ENCODE data around the gene CD59.
A peak's percentile ranks its signal among the peaks of the same experiment; 100 is the strongest.

CD59 gene

DNA sequence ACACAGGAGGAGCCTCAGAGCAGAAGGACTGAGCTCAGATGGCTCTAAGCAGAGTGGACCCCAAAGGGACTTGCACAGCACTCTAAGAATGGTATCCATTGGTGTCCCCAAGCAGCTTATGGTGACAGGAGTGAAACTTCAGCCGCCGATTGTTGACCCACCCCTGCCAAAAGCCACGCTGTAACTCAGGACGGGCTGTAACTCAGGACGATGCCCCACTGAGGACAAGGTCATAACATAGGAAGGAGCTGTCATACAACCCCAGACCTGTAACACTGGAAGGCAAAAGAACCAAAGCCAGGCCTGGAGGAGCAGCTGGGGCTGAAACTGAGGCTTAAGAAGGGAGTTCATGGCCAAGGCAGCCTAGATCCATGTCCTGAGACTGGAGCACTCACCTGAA lies 14.2 kb downstream of the CD59 start:
- DNase-seq (ENCODE audit: low spot score): no peak

DNA sequence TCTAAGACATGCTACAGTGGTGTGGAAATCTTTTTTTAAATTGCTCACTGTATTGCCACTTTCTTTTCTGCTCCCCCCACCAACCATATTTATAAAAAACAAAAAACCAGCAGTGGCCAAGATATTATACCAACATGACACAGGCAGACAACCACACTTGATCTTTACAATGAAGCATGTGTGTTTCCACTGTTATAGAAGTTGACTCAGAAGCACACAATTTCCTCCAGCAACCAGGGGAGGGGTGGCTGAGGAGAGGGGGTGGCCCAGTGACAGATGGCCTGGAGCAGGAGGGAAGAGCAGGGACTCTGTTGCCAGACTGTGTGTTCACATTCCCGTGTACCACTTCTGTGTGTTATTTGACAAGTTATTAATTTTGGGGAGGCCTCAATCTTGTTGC lies 14.8 kb downstream of the CD59 start:
- TF ChIP-seq, protein P1, sequence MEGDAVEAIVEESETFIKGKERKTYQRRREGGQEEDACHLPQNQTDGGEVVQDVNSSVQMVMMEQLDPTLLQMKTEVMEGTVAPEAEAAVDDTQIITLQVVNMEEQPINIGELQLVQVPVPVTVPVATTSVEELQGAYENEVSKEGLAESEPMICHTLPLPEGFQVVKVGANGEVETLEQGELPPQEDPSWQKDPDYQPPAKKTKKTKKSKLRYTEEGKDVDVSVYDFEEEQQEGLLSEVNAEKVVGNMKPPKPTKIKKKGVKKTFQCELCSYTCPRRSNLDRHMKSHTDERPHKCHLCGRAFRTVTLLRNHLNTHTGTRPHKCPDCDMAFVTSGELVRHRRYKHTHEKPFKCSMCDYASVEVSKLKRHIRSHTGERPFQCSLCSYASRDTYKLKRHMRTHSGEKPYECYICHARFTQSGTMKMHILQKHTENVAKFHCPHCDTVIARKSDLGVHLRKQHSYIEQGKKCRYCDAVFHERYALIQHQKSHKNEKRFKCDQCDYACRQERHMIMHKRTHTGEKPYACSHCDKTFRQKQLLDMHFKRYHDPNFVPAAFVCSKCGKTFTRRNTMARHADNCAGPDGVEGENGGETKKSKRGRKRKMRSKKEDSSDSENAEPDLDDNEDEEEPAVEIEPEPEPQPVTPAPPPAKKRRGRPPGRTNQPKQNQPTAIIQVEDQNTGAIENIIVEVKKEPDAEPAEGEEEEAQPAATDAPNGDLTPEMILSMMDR (IDR thresholded peaks at IDR 0.05; ENCODE audit: extremely low read depth, missing control alignments): no peak
- no peak for DNase-seq (ENCODE audit: low spot score)

More for the DNA sequence above, 14.2 kb downstream of the CD59 start:
- TF ChIP-seq, protein P1 (IDR thresholded peaks at IDR 0.05; ENCODE audit: extremely low read depth, missing control alignments): no peak

DNA sequence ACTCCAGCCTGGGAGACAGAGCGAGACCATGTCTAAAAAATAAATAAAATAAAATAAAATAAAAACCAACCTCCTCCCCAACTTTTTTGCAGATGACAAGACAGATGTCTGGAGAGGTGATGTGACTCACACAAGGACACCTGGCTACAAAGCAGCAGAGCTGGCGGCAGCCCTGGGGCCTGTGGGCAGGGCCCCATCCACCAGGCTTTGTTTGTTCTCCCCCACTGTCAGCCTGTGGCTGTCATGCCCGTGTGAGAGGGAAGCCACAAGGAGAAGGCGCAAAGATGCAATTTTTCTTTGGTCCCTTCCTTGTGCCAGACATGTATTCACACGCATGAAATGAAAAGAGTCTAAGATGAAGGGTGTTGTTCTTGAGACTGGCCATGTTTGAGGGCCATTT lies 16.6 kb downstream of the CD59 start:
- no peak for DNase-seq (ENCODE audit: low spot score)
- TF ChIP-seq, protein P1 (IDR thresholded peaks at IDR 0.05; ENCODE audit: extremely low read depth, missing control alignments): no peak

DNA sequence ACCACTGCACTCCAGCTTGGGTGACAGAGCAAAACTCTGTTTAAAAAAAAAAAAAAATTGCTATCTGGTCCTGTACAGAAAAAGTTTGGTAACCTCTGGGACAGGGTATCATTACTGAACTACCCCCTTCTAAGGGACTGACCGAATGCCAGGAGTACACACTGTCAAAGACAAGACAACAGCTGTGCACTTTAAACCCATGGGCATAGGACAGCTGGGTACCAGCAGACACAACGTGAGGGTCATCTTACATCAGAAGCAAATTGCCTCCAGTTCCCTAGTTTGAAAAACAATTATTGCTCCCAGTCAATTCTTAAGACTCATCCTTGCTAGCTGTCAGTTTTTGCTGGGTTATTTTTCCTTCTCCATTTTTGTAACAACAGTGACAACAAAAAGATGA lies 17.8 kb downstream of the CD59 start:
- no peak for DNase-seq (ENCODE audit: low spot score)
- TF ChIP-seq, protein P1 (IDR thresholded peaks at IDR 0.05; ENCODE audit: extremely low read depth, missing control alignments): no peak

DNA sequence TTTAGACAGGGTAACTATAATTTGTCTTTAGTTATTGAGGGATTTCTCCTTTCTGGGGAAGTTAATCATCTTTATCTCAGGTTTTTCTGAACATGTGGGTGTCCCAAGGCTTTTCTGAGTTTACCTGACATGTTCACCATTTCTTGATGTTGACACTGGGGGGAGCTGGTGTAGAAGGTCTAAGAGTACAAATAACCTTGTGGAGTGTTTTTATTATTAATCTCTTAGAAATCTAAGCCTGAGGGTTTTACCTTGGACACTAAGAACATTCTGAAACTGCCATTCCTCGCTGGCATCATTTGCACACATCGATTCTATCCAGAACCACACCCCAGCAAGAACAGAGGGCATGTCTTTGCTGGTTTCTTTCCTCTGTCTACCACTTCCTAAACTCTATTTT lies 20.0 kb downstream of the CD59 start:
- DNase-seq (ENCODE audit: low spot score): no peak
- TF ChIP-seq, protein P1 (IDR thresholded peaks at IDR 0.05; ENCODE audit: extremely low read depth, missing control alignments): peak; percentile 31

DNA sequence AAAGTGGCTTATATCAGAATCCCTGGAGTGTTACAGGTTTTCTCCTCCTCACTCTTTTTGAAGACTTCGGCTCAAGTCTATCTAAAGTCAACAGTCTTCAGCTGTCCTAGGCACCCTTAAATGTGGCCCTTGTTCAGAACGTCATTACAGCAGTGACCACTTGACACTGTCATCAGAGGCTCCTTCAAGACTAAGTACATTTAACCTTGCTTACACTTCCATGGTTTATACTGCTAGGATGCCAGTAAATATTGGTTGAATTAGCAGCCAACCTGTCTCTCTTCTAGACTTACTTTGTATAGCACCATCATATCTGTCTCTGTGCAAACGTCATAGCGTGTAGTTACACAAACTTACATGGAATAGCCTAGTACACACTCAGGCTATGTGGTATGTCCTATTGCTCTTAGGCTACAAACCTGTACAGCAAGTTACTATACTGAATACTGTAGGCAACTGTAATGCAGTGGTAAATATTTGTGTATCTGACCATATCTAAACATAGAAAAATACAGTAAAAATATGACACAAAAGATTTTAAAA lies 22.3 kb downstream of the CD59 start:
- TF ChIP-seq, protein P1 (IDR thresholded peaks at IDR 0.05; ENCODE audit: extremely low read depth, missing control alignments): no peak

DNA sequence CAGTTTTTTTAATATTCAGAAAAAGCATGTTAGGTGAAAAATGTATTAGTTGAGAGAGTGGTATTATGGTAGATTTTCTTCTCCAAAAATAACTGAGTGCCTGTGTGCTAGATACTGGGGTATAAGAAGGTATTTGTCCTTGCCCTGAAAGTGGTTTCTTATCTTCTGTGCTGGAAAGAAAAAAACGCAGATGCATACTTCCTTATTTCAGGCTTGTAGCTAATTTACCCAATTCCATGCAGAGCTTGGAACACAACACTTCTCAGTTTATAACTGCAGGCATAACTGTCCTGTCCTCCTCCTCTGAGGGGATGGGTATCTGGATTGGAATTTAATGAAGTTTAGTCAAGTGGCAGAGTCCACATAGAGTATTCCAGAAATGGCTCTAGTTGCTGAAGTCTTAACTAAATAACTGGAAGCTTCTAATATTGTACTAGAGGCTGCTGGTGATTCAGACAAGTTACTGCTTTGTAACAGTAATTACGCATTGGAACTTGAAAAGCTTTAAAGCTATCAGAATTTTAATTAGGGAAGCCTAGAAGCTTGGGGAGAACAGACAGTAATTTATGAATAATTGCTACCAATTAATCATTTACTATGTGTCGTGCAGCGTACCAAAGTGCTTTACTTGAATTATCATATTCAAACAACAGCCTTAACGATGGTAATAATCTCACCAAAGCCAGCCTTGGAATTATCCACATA lies 22.9 kb downstream of the CD59 start:
- no peak for DNase-seq (ENCODE audit: low spot score)
- TF ChIP-seq, protein P1 (IDR thresholded peaks at IDR 0.05; ENCODE audit: extremely low read depth, missing control alignments): no peak

More for the DNA sequence above, 22.3 kb downstream of the CD59 start:
- no peak for DNase-seq (ENCODE audit: low spot score)

Measured in GM20000 (cell line).